GM11168 (cell line): Measurements from ENCODE around the gene NR1D2.

Experiments
- in situ Hi-C: fragments of 300-500 bp; cut with MboI; formaldehyde crosslinking; loops from one replicate; pipeline ENCODE4 v1.12.0; 2022; ENCODE audit warnings: low sequenced_read_pairs; ENCODE audit not compliant: unreplicated experiment

NR1D2 gene

DNA sequence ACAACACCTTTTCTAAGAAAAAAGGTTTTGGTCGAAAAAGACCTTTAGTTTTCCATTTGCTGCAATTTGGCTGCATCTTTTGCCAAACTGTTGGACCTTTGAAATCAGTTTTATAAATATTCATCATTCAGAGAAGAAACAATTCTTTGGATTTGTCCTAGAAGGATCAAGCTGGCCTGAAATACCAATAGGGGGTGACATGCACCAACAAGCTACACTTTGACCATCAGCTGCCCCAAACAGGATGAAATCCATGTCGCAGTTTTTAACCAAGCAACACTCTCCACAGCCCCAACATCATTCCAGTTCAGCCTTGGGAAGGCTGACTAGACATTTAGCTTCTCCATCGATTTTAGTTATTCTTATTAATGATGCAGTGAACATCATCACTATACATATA, 18.4 kb upstream of the NR1D2 start:
- in situ Hi-C loops, result no loop called here

DNA sequence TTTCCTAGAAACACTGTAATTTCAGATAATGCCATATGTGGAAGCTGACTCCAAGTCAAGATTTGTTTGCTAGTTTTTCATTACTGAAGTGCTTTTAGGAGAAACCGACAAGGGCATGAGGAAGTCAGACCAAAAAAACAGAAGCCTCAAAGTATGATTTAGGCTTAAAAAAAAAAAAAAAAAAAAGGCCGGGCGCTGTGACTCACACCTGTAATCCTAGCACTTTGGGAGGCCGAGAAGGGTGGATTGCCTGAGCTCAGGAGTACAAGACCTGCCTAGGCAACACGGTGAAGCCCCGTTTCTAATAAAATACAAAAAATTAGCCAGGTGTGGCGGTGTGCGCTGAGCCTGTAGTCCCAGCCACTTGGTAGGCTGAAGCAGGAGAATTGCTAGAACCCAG, 16.6 kb upstream of the NR1D2 start:
- in situ Hi-C loops, result no loop called here

DNA sequence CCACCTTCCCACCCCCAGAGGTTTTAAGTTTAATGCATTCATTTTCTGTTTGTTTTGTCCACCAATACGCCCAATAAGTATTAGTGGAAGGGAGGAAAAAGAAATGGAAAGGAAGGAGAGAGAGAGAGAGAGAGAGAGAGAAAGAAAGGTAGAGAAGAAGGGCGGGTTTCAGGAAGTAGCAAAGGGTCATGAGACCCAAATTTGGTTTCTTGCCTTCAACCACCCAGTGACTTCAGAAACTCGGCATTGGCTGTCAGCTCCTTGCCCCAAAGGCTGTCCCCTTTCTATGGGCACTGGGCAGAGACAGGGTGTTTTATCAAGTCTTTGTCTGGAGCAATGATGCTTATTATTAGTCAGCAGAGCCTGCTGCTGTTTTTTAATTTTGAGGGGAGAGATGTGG, 13.5 kb upstream of the NR1D2 start:
- in situ Hi-C loops, result no loop called here

DNA sequence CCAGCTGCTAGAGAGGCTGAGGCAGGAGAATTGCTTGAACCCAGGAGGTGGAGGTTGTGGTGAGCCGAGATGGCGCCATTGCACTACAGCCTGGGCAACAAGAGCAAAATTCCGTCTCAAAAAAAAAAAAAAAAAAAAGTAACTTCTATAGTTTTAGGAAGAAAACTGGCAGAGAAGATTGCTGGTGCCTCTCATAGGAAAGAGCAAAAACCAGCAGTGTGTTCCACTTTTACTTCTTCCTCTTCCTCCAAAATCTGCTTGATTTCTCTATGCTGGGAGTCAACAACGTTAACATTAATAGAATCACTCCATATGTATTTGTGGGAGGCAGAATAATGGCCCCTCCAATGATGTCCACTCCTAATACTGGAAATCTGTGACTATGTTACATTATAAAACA, 12.5 kb upstream of the NR1D2 start:
- in situ Hi-C loops, result no loop called here

DNA sequence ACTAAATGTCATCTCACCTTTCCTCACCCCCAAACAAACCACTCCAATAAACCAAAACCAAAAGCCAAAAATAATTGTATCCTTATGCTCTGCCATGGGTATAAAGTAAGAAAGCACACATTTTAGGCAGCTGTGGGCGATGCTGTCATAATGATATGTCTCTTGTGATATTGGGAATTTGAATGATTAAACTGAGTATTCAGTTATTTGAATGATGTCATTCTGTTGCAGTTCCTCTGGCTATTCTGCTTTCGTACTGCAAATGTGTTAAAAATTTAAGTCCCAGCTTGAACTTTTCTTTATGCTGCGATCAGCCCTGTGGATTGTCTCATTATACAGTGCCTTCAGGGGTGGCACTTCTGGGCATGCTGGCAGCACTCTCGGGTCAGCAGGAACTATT, 10.8 kb upstream of the NR1D2 start:
- in situ Hi-C loops, result no loop called here

DNA sequence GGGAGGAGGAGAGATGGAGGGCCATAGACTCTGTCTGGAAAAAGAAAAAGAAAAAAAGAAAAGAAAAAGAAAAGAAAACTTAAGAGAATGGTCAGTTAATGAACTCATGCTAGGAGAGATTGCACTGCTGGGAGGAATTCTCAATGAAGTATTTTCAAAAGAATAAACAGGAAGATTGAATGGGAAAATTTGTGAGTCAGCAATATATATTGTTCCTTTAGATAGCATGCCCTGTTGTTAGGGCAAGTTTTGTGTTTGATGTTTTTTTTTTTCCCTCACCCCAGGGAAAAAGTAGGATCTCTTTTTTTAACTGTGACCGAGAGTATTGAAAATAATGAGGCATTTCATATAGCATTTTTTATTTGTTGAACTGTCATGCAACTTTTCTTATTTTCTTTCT, 7.8 kb upstream of the NR1D2 start:
- in situ Hi-C loops, result no loop called here

DNA sequence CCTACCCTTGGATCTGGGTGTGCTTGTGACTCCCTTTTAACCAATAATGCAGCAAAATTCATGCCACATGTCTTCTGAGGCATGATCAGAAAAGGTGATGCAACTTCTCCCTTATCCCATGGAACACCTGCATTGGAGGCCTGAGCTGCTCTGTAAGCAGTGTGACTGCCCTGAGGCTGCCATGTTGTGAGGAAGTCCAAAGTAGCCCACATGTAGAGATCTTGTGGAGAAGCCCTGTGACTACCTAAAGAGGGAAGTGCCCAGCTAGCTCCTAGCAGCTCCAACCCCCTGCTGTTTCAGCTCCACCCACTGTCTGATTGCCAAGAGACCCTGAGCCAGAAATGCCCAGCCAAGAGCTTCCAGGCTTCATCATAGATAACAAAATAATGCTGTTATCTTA, 6.4 kb upstream of the NR1D2 start:
- in situ Hi-C loops, result no loop called here

DNA sequence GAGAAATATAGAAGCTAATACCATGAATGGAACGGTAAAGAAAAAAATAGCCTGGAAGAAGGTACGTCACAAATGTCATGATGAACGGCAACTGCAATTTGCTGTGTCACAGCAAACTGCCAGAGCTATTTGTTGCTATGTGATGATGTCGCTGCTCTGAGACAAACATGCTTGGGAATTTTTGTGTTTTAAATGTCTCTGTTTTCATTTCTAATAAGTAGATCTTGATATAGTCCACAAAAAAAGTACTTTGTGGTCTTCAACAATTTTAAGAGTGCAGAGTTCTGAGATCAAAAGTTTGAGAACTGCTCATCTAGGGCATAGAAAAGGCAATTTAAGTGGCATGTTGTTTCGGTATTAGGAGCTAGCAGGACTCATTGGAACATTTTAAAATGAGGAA, 4.3 kb upstream of the NR1D2 start:
- in situ Hi-C loops, result no loop called here

DNA sequence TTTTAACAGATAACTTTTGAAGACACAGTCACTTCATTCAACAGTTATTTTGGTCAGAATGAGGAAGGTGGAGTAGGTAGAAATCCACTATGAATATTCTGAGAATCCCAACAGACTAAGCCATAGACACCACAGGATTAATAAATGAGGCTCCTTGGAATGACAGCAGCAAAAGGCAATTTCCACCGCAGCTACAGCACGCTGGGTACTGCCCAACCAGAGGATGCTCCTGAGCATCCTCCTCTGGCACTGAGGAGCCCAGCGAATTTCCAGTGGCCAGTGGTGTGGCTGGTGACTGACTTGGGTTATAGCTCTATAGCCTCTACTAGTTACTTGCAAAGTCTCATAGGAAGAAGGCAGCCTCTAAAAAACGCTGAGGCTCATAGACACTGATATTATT, 3.6 kb upstream of the NR1D2 start:
- in situ Hi-C loops, result no loop called here

DNA sequence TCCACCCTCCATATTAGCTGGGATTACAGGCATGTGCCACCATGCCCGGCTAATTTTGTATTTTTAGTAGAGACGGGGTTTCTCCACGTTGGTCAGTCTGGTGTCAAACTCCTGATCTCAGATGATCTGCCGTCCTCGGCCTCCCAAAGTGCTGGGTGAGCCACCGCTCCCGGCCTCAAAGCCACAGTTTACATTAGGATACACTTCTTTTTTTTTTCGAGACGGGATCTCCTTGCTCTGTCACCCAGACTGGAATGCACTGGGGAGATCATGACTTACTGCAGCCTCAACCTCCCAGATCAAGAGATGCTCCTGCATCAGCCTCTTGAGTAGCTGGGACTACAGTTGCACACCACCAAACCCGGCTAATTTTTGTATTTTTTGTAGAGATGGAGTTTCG, 2.5 kb upstream of the NR1D2 start:
- in situ Hi-C loops, result no loop called here

DNA sequence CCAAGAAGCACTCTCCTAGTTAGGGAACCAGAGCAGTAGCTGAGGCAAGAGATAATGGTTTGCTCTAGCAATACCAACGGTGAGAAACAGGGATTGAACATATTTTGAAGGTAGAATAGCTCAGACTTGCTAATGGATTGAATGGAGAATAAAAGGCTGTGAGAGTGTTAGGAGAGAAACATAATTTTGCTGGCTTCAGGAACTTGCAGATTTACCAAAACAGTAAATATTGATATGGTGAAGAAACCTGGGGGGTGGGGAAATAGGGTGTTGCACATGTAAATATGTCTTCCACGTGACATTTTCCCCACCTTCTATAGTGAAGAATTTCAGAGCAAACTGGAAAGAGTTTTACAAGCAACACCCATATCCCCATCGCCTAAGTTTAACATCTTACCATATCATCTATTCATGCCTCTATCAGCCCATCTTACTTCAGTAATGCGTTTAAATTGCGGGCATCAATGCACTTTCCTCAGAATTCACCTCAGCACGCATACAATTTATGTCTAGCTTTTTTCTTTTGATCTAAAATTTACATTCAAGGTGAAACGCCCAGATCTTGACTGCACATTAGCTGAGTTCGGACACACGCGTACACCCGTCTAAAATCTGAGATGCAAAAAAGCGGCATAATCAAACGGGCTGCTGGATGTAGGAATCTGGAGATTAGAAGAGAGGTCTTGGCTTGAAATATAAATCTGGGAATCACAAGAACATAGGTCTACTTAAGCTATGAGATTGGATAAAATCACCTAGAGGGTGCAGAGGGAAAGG, 891 bp upstream of the NR1D2 start:
- in situ Hi-C loops, result no loop called here

DNA sequence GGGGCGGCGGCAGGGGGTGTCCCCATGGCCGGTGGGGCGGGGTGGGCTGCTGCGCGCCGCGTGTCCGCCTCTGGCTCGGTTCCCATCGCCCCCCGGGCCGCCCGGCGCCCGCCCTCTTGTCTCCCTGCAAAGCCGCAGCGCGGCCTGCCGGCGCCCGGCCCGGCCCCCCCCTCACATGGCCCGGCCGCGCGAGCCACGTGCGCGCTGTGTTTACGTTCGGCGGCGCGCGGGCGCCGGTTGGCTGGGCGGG, 502 bp downstream of the NR1D2 start:
- in situ Hi-C loops, result no loop called here

DNA sequence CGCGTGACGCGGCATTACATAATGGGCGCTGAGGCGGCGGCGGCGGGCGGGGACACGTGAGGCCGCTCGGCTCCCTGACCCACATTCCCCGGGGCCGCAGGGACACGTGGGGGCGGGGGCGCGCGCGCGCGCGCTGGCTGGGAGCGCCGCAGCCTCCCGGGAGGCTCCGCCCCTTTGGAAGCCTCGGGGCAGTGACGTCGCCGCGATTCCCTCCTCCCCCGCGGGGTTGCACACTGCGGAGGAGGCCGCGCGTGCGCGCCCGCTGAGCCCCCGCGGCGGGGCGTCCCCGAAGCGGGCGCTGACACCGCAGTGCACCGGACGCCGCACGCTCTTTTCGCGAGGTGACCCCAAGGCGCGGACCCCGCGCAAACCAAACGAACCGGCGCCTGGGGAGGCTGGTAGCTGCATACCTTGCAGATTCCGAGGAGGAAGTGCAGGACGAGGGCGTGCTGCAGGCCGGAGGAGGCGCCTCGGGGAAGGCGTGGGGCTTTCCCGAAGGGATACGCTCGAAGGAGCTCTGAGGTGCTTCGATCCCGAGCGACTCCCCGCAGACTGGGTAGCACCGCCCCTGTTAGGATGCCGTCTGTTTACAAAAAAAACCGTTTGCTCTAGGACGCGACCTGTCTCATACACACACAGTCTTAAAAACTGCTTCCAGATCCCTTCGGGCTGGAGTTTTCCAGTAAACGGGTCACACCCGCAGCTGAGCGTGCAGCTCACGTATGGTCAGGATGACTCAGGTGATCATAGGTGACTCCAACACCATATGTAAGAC, 1.0 kb downstream of the NR1D2 start:
- in situ Hi-C loops, result no loop called here

DNA sequence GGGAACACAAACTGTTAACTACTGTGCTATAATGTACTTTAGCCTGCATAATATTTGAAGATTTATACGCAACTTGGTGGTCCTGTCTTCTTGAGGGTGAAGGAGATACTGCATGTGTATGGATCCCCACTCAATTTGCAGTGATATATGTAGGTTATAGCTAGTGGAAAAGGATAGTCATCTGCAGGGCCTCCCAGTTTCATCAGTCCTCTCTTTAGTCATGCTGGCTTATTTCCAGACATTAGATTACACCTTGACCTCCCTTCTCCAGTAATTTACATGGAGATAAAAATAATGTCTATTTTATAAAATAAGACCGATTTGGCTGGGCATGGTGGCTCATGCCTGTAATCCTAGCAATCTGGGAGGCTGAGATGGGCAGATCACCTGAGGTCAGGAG, 3.7 kb downstream of the NR1D2 start:
- in situ Hi-C loops, result no loop called here

DNA sequence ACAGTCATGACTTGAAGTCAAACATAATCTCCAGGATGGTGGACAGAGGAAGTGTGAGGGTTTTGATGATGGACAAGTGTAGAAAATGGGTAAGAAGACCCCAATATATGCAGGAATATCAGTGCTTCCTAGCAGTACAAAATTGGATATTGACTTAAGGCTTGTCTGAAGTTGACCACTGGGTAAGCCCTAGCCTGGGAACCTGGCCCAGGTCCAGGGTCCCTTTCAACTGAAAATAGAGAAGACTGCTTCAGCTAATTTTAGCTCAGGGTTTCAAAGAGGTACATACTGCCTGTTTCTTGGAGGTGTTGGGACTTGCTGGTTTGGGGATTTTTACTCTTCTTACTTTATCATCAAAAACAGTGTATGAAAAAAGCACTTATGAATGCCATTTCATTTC, 4.7 kb downstream of the NR1D2 start:
- in situ Hi-C loops, result no loop called here

DNA sequence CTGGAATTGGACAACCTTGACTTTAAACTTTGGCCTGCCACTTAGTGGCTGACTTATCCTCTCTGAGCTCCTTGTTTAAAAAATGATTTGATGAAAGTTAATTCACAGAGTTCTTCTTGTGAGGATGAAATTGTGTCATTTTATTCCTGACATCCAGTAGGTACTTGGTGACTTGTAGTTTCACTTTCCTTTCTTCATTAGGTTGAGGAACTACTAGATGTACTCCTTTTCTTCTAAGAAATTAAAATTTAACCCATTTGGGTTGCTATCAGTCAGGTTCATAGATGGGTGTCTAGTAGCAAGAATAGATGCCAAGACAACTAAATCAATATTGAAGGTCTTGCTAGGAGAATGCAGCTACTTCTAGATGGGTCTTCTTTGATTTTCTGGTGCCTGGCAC, 5.2 kb downstream of the NR1D2 start:
- in situ Hi-C loops, result no loop called here

DNA sequence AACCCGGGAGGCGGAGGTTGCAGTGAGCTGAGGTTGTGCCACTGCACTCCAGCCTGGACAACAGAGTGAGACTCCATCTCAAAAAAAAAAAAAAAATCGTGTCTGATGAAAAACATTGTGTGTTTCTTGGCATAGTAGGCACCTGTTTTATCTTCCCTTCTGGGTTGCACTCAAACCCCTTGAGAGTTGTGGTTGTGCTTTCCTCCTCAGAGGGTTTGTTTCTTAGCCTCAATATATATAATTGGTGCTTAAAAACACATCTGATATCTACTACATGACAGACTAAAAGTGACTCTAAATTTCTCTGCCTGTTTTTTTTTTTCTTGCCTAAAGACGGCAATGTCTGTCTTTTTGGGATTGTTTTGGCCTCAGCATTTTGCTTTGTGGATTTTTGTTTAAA, 7.6 kb downstream of the NR1D2 start:
- in situ Hi-C loops, result no loop called here

DNA sequence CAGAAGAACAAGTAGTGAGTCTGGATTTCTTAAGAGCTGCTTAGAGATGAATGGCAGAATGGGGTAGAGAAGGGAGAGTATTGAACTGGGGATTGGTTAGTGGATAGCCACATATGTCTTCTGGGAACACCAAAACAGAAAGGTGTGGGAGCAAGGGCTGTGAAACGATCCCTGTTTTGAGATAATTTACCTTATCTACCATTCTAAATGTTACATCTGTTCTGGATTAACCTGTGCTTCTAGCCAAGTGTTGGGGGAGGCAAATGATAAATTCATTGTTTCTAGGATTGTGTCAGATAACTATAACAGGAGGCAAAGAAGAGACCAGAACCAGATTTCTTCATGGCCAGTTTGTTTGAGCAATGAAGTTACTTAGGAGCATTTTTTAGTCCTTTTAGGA, 8.4 kb downstream of the NR1D2 start:
- in situ Hi-C loops, result no loop called here

DNA sequence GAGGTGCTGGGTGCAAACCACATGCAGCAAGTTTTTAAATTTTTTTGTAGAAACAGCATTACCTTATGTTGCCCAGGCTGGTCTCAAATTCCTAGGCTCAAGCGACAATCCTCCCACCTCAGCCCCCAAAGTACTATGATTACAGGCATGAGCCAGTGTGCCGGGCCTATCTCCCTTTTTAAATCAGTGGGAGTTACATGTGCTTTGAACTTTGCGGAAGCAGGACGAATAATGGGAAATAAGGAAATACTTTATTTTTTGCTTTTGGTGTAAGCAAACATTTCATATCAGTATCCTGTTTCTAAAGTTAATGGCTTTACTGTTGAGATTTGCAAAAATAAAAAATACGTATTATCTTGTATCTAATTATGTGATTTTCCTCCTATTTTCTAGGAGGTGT, 9.1 kb downstream of the NR1D2 start:
- in situ Hi-C loops, result no loop called here

DNA sequence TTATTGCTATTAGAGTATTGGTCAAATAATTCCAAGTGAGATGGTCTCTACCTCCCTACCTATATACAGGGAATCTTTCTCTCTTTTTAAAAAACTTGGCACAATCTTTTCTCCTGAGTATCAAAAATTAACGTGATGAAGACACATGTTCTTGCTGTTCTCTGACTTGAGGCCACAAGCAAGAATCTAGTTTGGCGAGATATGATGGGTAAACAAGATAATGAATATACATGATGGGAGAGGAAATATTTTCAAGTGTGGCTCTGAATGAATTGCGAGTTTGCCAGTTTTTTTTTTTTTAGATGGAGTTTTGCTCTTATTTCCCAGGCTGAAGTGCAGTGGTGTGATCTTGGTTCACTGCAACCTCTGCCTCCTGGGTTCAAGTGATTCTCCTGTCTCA, 11.6 kb downstream of the NR1D2 start:
- in situ Hi-C loops, result no loop called here

DNA sequence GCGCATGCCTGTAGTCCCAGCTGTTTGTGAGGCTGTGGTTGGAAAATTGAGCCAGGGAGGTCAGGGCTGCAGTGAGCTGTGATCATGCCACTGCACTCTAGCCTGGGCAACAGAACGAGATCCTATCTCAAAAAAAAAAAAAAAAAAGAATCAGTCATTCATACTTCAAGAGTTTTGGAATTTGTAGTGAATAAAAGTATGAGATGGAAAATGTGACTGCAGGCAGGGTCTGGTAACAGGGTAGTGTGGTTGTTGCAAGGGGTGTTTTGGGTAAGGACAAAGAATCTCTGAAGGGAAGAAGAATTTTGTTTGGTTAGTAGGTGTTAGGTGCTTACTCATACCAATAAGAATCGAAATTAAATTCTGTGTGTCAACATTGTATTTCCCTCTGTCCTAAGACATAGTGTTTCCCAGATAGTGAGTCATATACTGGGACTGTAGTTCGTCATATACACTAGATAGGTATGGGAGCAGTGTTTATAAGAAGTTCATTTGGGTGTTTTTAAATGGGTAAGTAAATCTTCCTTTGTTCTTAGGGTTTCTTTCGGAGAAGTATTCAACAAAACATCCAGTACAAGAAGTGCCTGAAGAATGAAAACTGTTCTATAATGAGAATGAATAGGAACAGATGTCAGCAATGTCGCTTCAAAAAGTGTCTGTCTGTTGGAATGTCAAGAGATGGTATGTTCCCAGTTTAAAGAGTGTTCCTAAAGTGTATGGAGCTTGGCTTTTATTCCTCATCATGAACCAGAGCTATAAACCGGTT, 14.2 kb downstream of the NR1D2 start:
- in situ Hi-C loops, result no loop called here

DNA sequence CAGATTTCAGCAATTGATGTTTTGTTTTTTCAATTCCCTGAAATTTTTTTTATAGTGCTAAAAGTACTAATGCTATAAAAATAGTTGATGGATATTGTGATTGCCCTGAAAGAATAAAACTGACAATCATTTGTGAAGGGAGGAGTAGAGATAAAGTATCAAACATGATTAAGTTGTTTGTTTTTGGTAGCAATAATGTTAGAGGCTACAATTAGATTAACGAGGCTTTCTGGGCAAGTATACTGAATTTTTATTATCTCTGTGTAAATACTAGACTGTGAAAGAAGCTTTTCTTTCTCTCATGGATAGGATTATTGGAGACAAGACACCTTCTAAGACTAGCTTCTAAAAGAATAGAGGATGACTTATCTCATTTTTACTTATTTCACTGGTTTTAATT, 15.6 kb downstream of the NR1D2 start:
- in situ Hi-C loops, result no loop called here
